NCI-H2081 treated with DMSO at 0.1 percent for 48 hours (cell line): ENCODE measurements around the gene MCM5.

Experiments
- DNase-seq: peaks from one replicate; lab custom pipeline; 2025; lab: John Stamatoyannopoulos, UW

The MCM5 gene

DNA sequence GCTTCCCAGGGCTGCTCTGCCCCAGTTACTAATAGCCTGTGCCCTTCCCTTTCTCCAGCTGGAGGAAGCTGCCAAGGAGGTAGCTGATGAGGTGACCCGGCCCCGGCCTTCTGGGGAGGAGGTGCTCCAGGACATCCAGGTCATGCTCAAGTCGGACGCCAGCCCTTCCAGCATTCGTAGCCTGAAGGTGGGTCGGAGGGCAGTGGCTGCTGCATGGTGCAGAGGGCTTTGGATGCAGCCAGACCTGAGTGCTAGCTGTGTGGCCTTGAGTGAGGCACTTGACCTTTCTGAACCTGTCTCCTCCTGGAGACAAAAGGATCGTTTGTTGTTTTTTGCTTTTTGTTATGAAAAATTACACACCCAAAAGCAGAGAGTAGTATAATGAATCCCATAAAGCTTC is 3.4 kb downstream of the MCM5 start:
- no peak for DNase-seq

GRCh38 chr22:35404176-35404575 is 4.2 kb downstream of the MCM5 start:
- DNase-seq = no peak

DNA sequence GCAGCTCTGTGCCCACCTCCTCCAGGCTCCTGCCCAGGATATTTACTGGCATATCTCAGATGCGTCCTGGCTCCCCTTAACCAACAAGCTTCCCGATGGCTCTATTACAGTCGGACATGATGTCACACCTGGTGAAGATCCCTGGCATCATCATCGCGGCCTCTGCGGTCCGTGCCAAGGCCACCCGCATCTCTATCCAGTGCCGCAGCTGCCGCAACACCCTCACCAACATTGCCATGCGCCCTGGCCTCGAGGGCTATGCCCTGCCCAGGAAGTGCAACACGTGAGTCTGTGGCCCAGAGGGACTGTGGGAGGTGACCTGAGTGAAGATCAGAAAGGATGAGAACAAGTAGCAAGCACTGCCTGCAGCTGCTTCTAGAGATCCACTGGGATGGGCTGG is 6.5 kb downstream of the MCM5 start:
- no peak for DNase-seq

GRCh38 chr22:35407362-35407761 is 7.4 kb downstream of the MCM5 start:
- DNase-seq = no peak

DNA sequence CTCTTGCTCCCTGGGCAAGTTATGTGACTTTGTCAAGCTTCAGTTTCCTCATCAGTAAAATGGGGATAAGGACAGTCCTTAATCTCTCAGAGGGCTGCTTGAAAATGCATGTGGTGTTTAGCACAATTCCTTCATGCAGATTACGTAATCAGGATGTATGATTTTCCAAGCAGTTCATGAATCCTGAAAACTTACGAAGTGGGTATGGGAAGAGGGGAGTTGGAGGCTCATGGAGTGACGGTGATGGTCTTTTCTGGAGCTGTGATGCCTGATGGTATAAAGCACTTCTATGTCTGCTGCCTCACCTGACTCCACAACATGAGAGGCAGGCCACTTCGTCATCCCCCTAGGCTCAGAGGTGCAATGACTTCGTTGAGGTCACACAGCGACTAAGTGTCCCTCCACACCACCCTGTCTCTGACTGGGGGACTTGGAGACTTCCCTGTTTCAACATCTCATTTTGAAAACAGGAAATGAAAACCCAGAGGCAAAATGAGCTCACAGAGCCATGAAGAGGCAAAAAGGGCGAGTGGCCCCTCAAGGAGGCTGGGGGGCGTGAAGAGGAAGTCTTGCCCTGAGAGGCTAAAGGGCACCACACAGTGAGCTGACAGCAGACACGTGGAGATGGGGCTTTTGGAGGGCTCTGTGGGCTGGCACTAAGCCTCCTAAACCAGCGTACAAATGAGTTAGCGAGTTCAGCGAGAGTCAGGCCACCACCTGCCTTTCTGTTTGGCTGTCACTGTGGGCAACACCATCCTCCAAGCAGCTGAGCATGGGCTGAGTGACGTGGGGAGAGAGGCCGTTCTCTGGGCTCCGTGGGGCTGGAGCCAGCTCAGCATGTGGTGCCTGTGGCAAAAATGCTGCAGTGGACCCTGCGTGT is 10.1 kb downstream of the MCM5 start:
- DNase-seq = no peak

DNA sequence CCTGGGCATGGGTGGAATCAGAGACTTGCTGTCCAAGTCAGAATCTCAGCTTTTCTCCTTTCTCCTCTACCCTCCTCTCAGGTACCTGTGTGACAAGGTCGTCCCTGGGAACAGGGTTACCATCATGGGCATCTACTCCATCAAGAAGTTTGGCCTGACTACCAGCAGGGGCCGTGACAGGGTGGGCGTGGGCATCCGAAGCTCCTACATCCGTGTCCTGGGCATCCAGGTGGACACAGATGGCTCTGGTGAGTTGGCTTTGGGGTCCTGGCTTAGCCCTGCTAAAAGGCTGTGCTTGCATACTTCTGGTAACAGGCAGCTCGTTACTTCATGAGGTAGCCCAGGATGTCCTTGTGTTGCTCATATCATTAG is 10.7 kb downstream of the MCM5 start:
- DNase-seq = no peak

GRCh38 chr22:35411102-35411501 is 11.2 kb downstream of the MCM5 start:
- no peak for DNase-seq

DNA sequence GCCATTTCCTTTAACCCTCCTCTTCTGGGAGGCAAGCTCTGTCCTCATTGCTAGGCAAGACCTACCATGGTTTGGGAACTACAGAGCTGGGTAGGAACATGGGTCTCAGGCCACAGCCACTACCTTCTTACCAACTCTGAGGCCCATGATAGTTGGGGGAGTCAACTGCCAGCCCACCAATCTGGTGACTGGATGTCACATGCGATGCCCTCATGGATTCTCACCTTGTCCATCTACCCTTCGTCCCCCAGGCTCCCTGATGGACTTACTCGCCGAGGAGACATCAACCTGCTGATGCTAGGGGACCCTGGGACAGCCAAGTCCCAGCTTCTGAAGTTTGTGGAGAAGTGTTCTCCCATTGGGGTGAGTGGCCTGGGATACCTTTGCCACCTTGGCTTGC is 13.7 kb downstream of the MCM5 start:
- DNase-seq = no peak

GRCh38 chr22:35417606-35418005 is 17.7 kb downstream of the MCM5 start:
- DNase-seq = no peak

GRCh38 chr22:35418088-35418487 is 18.1 kb downstream of the MCM5 start:
- no peak for DNase-seq

DNA sequence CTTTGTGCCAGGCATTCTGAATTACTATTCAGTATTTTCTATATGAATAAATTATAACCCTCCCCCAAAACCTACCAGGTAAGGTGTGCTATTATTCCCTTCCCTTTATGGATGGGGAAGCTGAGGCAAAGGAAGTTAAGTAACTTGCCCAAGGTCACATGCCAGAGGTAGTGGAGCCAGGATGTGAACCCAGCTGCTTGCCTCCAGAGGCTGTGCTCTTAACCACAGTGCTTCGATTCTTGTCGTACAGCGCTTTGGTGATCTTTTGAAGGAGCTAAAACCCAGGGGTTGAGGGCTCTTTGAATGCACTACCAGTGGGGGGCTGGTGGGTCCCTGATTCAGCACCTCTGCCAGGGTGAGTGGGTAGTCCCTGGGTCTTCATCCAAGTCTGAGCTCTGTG is 18.8 kb downstream of the MCM5 start:
- DNase-seq = no peak

DNA sequence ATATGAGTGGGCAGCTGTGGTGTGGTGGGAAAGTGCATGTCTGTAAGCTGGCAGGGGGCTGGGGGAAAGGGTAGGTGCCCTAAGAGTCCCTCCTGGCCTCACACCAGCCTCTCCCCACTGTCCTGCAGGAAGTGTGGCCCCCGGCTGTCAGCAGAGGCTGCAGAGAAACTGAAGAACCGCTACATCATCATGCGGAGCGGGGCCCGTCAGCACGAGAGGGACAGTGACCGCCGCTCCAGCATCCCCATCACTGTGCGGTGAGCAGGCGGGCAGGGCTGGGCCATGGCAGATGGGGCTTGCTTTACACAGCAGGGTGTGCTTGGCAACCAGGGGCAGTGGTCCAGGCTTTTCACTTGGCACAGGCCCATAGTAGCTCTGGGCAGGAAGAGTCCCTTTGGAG is 19.8 kb downstream of the MCM5 start:
- no peak for DNase-seq

- DNase-seq = no peak
These were observed 21.2 kb downstream of the MCM5 start for GRCh38 chr22:35421121-35421520.

- no peak for DNase-seq
These were observed 22.2 kb downstream of the MCM5 start for GRCh38 chr22:35422145-35422544.

DNA sequence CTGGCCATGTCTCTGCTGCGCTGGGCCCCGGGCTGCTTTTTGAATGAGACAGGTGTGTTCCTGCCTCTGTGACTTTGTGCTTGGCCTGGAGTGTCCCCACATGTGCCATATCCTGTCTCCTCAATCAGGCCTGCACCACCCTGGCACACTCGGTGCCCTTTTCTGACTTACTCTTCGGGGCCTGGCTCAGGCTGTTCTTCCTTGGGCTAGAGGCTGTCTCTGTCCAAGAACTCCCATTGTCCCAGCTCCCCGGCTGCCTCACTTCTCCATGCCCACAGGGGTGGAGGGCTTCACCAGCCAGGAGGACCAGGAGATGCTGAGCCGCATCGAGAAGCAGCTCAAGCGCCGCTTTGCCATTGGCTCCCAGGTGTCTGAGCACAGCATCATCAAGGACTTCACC is 23.0 kb downstream of the MCM5 start:
- DNase-seq = no peak

- no peak for DNase-seq
These were observed 24.1 kb downstream of the MCM5 start for GRCh38 chr22:35424081-35424480.

- no peak for DNase-seq
These were observed 24.8 kb downstream of the MCM5 start for GRCh38 chr22:35424761-35425160.

- no peak for DNase-seq
These were observed 25.6 kb downstream of the MCM5 start for GRCh38 chr22:35425546-35425945.

GRCh38 chr22:35425971-35426800 is 26.2 kb downstream of the MCM5 start:
- DNase-seq = no peak

DNA sequence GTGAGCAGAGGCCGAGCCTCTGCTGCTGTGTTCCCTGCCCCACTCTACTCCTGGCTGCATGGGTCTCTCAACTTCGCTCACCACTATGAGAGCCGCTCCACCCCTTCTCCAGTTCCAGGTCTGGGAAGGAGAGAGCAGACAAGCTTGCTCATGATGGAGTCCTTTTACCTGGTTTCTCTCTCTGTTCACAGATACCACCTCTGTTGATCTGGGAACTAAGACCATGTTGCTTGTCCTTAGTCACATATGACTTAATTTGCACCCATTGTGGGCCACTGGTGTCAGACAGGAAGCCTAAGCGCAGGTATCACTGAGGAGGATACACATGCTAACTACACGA is 26.8 kb downstream of the MCM5 start:
- no peak for DNase-seq

GRCh38 chr22:35430897-35431322 is 31.0 kb downstream of the MCM5 start:
- no peak for DNase-seq

DNA sequence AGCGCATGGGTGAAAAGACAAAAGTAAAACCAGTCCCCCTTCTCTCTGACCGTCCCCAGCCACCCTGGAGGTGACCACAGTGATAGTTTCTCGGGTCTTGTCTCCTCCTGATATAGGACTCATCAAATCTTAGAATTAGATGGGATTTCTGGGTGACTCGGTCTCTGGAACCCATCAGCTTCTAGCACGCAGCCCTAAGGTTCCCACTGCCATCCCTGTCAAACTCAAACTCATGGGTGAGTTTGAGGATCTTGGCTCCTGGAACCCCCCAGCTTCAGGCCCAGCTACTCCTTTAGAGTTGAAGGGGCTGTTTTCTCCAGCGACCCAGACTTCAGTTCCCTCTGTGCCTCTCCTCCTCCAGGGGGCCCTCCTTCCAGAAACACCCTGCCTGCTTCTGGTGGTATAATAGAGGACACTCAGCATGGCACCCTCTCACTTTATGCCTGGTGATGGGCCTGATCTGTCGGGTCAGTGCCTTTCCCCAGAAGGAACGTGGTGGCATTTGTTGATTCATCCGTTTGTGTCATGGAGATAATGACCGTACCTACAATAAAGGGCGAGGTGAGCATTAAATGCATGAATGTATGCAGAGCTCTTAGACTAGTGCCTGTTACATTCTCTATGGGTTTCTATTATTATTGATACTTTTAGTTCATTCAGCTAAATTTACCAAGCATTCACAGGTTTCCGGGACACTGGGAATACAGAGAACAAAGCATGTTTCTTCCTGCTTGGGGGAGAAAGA is 31.7 kb downstream of the MCM5 start:
- DNase-seq = no peak
